ENCODE data around the gene MCF2L.
"Not testable (repeated sequence)": the region's sequence is repeated elsewhere in the genome, so short reads cannot be mapped to it uniquely, and the experiment has no call there.

MCF2L gene

GRCh38 chr13:113016526-113017295 lies 47.7 kb downstream of the MCF2L start:
- no peak for FAIRE-seq

DNA sequence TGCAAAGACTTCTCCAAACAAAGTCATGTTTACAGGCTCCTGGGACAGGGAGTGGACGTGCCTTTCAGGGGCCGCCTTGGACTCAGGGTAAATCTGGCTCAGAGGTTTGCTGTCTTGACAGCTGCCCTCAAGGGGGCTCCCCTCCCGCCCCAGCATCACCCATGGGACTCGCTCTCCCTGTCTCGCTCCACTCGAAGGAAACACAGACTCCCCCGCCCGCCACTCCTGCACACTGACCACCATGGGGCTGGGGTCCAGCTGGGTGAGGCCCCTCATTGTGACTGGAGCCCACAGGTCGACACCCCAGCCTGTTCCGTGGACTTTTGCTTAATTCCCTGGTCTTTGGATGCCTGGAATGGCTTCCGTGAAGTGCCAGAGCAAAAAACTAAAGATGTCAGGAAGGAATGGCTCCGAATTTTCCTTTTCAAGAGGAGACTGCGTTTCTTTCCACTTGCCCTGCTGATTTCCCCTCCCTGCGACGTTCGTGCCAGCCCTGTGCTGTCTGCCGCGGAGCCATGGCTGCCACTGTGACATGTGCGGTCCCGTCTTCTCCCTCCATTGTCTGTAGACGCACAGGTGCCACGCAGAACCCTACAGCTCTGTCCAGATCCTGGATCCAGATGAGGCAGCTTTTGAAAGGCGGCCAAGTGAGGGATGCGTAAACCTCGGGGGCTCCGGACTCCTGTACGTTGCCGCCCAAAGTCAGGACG lies 48.6 kb downstream of the MCF2L start:
- no peak for FAIRE-seq

- FAIRE-seq: no peak
These were observed 49.9 kb downstream of the MCF2L start for GRCh38 chr13:113018676-113019465.

DNA sequence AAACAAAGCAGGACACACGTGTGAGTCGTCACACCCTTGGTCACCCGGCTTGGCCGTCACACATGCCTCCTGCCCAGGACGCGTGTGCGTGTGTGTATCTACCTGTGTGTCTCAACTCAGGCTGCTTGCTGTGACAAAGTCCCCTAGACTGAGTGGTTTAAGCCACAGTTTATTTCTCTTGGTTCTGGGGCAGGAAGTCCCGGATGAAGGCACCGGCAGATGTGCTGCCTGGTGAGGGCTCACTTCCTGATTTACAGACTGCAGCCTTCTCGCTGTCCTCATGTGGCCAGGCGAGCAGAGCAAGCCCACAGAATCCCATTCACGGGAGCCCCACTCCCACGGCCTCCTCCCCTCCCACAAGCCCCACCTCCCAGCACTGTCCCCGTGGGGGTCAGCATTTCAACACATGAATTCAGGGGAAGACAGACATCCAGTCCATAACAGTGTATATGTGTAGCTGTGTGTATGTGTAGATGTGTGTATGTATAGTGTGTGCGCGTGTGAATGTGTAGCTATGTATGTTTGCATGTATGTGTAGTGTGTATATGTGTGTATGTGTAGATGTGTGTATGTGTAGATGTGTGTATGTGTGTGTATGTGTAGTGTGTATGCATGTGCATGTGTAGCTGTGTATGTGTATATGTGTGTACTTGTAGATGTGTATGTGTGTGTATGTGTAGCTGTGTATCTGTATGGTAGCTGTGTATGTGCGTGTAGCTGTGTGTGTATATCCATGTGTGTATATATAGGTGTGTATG lies 51.5 kb downstream of the MCF2L start:
- no peak for FAIRE-seq

- FAIRE-seq: no peak
These were observed 52.4 kb downstream of the MCF2L start for GRCh38 chr13:113021391-113021790.

- no peak for FAIRE-seq
These were observed 52.8 kb downstream of the MCF2L start for GRCh38 chr13:113021811-113022210.

DNA sequence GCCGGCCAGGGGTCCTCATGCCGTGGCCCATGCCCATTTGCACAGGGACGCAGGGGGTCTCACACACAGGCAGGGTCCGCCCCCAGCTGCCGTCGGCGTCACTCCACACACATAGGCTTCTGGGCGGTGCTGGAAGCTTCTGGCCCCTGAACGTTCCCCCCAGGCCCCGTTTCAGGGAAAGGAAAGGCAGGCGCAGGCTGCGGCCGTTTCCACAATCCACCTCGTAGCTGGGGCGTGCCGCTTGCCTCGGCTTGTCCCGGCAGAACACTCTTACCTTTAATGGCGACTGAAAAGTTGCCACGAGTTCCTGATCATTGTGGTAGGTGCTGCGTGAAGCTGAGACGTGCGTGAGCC lies 53.4 kb downstream of the MCF2L start:
- FAIRE-seq: no peak

DNA sequence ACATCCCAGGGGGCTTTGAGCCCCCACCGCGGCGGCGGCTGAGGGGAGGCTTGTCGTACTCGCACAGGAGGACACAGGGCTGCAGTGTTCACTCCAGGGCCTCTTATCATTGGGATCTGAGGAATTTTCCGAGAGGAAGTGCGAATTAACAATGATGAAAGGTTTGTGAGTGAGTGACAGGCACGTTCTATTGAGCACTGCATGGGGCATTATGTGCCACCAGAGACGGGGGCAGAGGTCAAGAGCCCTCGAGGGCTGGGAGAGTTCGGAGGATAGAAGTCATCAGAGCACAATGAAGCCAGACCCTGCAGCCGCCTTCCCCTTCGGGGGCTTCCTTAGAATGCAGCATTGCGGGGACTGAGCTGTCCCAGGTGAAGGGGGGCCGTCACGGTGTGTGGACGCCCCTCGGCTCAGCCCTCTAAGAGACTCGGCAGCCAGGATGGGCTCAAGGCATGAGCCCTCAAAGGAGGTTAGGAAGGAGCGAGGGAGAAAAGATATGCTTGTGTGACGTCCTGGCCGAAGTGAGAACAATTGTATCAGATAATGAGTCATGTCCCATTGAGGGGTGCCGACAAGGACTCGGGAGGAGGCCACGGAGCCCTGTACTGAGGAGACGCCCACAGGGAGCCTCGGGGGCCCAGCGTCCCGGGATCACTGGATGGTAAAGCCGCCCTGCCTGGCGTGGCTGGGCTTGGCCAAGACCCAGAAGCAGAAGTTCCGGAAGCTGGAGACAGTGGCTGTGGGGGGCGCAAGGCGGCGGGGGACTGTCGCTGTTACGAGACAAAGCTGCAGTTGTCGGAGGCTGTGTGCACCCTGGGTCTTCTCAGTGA lies 53.9 kb downstream of the MCF2L start:
- no peak for FAIRE-seq

- FAIRE-seq: no peak
These were observed 54.8 kb downstream of the MCF2L start for GRCh38 chr13:113023694-113024430.

DNA sequence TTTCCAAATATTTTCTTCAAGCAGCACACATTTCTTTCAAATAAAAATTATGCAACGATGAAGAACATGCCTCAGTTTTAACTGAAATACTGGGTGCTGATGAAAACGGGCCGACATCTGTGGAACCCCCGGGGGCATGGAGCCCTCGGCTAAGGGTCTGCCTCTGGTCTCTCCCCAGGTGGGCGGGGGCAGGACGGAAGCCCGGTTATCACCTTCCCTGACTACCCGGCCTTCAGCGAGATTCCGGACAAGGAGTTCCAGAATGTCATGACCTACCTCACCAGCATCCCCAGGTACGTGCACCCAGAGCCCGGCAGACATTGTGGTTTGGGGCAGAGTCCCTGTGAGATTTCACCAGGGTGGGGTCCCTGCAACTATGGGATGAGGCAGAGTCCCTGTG lies 55.5 kb downstream of the MCF2L start:
- FAIRE-seq: no peak

DNA sequence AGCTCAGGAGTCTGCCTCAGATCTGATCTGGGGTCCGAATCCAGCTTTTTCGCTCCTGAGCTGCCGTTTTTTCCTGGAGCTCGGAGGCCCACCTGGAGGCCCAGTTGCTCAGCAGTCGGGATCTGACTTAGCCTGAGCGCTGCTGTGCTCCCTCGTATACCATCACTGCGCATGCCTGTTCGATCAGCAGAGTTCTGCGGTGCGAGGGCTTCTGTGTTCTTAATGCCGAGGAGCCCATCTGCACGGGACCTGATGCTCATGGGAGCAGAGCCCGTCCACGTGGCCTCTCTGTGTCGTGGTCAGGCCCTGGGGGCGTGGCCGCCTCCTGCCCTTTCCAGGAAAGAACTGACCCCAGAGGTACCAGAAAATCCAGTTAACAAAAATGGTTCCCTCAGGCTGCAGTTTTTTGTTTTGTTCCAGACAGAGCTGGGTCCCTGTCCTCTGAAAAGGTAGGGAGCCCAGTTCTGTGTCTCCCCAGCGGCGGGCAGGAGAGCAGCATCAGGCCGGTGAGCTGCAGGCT lies 57.4 kb downstream of the MCF2L start:
- FAIRE-seq: no peak

DNA sequence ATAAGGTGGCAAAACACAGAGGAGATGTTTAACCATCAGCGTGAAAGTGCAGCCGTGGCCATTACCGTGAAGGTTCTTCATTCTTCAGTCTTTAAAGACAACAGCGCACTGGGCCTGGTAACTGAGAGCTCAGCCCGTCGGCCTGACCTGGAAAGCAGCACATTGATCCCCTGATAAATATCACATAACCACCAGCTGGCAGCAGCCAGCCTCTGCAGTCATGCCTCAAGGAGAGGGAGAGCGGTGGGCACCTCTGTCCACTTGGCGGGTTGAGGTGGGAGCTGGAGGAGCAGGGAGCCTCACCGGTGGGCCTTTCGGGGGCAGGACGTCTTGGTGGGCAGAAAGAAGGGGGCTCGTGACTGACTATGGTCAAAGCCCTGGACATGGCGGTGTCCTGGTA lies 58.1 kb downstream of the MCF2L start:
- no peak for FAIRE-seq

DNA sequence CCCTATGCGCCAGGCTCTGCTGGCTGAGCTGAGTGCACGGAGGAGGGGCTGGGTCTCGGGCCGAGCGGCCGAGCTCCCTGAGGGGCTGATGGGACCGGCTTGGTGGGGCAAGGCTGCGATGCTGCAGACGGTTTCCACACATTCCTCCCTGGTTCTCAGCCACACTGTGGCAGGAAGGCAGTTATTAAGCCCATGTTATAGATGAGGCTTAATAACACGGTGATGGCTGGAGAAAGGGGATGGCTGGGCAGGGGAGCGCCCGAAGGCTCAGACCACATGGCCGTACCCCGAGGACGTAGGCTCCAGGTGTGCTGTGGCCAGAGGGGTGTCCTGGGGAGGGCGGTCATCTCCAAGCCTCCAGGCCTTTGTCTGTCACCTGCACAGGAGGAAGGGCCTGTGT lies 58.6 kb downstream of the MCF2L start:
- FAIRE-seq: no peak

DNA sequence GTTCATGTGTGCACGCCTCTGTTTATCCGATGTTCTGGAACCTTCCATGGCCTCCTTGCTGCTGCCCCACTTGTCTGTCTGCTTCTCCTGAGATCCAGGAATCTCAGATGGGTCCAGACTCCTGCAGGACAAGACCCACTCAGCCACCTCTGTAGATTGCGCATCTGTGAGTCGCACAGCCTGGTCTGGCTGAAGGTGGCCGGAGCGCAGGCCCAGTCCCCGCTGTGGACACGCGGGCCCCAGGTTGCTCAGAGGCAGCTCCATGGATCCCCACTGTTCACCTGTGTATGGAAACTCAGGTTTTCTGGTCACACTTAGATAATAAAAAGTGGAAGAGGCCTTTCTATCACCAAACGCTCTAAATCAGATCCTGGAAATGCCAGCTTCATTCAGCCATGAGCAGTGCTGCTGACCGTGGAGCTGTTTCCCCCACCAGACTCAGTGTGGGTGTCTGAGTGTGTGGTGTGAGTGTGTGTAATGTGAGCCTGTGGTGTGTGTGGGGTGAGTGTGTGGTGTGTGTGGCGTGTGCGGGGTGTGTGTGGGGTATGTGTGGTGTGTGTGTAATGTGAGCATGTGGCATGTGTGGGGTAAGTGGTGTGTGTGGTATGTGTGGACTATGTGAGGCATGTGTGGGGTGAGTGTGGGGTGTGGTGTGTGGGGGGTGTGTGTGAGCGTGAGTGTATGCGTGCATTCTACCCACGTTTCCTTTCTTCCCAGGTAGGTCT lies 59.5 kb downstream of the MCF2L start:
- FAIRE-seq: no peak

DNA sequence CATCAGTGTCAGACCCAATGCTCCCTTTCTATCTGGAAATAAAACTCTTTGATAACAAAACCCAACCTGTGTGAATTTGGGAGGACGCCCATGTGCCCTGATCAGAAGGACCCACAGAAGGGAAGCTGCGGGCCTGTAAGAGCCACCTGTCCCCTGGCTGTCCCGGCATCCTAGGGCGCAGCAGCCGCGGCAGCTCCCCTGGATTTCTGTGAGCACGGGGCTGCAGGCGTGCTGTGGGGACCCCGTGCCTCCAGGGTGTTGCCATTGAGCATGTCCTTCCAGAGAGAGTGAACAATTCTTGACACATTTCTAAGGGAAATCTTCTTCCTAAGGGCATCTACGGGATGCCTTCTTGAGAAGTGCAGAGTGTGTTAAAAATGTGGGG lies 60.0 kb downstream of the MCF2L start:
- FAIRE-seq: no peak

DNA sequence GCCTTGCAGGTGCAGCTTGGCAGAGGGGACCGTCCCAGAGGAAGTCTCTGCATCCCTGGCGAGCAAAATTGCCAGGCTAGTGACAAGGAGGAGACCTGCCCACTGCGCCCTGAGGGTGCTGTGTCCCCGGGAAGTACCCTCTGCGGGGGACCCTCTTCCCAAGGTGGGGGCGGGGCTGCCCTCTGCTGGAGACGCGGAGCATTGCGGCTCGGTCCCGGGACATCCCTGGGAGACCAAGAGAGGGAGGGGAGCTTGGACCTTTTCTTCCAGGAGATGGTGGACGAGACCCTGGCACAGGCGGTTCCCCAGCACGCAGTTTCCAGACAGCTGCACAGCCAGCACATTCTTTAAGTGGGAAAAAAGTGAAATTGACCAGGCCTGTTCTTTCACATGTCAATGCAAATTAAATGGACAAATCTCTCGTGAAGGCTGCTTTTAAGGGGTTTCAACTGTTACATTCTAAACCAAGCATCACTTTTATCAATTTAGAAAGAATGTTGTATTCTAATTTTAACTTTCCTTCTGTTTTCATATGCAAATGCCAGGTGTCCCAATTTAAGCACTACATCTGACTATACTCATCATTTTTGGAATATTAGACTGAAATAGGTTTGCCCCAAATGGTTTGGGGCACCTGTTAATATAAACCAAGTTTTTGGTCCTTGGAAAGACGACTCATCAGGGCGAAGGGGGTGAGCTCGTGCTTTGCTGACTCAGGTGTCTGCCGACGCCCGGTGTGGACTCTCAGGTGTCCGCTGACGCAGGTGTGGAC lies 60.7 kb downstream of the MCF2L start:
- FAIRE-seq: no peak

DNA sequence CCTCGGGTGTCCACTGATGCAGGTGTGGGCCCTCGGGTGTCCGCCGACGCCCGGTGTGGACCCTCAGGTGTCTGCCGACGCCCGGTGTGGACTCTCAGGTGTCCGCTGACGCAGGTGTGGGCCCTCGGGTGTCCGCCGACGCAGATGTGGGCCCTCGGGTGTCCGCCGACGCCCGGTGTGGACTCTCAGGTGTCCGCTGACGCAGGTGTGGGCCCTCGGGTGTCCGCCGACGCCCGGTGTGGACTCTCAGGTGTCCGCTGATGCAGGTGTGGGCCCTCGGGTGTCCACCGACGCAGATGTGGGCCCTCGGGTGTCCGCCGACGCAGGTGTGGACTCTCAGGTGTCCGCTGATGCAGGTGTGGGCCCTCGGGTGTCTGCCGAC lies 61.2 kb downstream of the MCF2L start:
- not testable (repeated sequence) for FAIRE-seq

GRCh38 chr13:113031465-113031864 lies 62.5 kb downstream of the MCF2L start:
- FAIRE-seq: no peak

DNA sequence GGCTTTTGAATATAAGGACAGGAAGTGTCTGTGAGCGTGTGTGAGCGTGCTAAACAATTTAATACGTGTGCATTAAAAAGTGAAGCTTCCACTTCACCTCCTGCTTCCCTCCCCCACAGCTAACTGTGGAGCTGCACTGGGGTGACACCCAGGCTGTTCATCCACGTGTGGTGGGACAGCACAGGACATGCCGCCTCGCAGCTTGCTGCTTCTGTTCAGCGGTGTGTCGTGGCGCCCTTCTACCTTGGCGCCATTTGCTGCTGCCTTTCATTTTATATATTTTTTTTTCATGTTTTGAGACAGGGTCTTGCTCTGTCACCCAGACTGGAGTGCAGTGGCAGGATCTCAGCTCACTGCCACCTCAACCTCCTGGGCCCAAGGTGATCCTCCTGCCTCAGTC lies 63.3 kb downstream of the MCF2L start:
- FAIRE-seq: no peak
